H1 (cell line): ENCODE results near the gene GPER1. TPM values are rescaled to one million over a fixed set of nuclear protein-coding genes. Genes with fewer than 3 reads are reported as not detected.

Experiments used
- CTCF ChIA-PET: fragments of 300-600 bp; sonication (Branson Sonifier 250); formaldehyde crosslinking; loops from one replicate; lab custom pipeline; 2021; ENCODE audit not compliant: partially characterized antibody; lab: Charles Lee
- POLR2A ChIA-PET: fragments of 300-600 bp; sonication (Branson Sonifier 250); formaldehyde crosslinking; loops from one replicate; lab custom pipeline; 2021; ENCODE audit warnings: inconsistent platforms; ENCODE audit not compliant: partially characterized antibody; lab: Charles Lee
- DNase-seq, 2 experiments: peaks; one replicate each; pipeline versions ENCODE4 v3.0.0 to v3.0.0-alpha.2; 2010 to 2022; ENCODE audit warnings: low spot score in 2 of 2, low read depth in 1 of 2, mixed read lengths in 1 of 2
- FAIRE-seq: peaks from 2 replicates; lab custom pipeline; 2011; peaks lifted over from hg19 to GRCh38; lab: Jason Lieb, UNC
- H2AFZ ChIP-seq: 2 replicates; pipeline ENCODE4 v1.8.1; 2012; ENCODE audit warnings: low read length, inconsistent platforms
- H2AK5ac ChIP-seq: 2 replicates; pipeline ENCODE4 v1.6.1; 2013; ENCODE audit warnings: low read depth, low read length
- H2BK120ac ChIP-seq: replicated peaks from 2 replicates; pipeline ENCODE3; 2013; ENCODE audit warnings: low read depth, low read length, inconsistent platforms
- H2BK12ac ChIP-seq: 2 replicates; pipeline ENCODE4 v1.6.1; 2013; ENCODE audit warnings: low read depth, low read length
- H2BK15ac ChIP-seq: 2 replicates; pipeline ENCODE4 v1.6.1; 2013; ENCODE audit warnings: low read length
- H2BK20ac ChIP-seq: 2 replicates; pipeline ENCODE4 v1.6.1; 2013; ENCODE audit warnings: low read length
- H2BK5ac ChIP-seq: 2 replicates; pipeline ENCODE4 v1.6.1; 2013; ENCODE audit warnings: low read depth, low read length
- H3K14ac ChIP-seq: 2 replicates; pipeline ENCODE4 v1.6.1; 2013; ENCODE audit warnings: inconsistent platforms; ENCODE audit not compliant: insufficient read length
- H3K18ac ChIP-seq: 2 replicates; pipeline ENCODE4 v1.6.1; 2013; ENCODE audit warnings: low read length; ENCODE audit errors: extremely low read depth
- H3K23ac ChIP-seq: 2 replicates; pipeline ENCODE4 v1.6.1; 2013; ENCODE audit warnings: inconsistent platforms; ENCODE audit not compliant: insufficient read length
- H3K23me2 ChIP-seq: 2 replicates; pipeline ENCODE4 v1.6.1; 2013; ENCODE audit warnings: low read depth, low read length
- H3K27ac ChIP-seq: 2 replicates; pipeline ENCODE4 v1.6.1; 2011; ENCODE audit warnings: low read depth, low read length, inconsistent platforms
- H3K27me3 ChIP-seq, 4 experiments: replicated peaks in 1 of 4; 1 replicate in 1 of 4; 2 replicates in 3 of 4; pipeline versions ENCODE4 v1.6.1 to v1.8.1; 2011 to 2013; ENCODE audit warnings: low read length in 3 of 4, mild to moderate bottlenecking in 3 of 4, inconsistent platforms in 2 of 4, mixed read lengths in 2 of 4, moderate library complexity in 1 of 4; ENCODE audit not compliant: control insufficient read depth in 3 of 4, insufficient read depth in 3 of 4; ENCODE audit errors: extremely low read depth in 1 of 4
- H3K36me3 ChIP-seq, 4 experiments: 2 replicates each; pipeline versions ENCODE4 v1.6.1 to v1.8.1; 2011 to 2013; ENCODE audit warnings: mild to moderate bottlenecking in 4 of 4, low read length in 3 of 4, moderate library complexity in 2 of 4, control low read depth in 1 of 4, inconsistent platforms in 1 of 4; ENCODE audit not compliant: insufficient read depth in 4 of 4, control insufficient read depth in 2 of 4
- H3K4ac ChIP-seq: replicated peaks from 2 replicates; pipeline ENCODE3; 2013; ENCODE audit warnings: low read length, low read depth, mixed read lengths, inconsistent platforms; ENCODE audit not compliant: insufficient read length
- H3K4me1 ChIP-seq, 4 experiments: replicated peaks in 1 of 4; 1 replicate in 1 of 4; 2 replicates in 3 of 4; pipeline versions ENCODE4 v1.6.1 to v1.8.1; 2011 to 2013; ENCODE audit warnings: low read length in 3 of 4, inconsistent platforms in 2 of 4, mixed read lengths in 1 of 4; ENCODE audit not compliant: insufficient read depth in 4 of 4, control insufficient read depth in 3 of 4
- H3K4me2 ChIP-seq, 2 experiments: 2 replicates each; pipeline versions ENCODE4 v1.6.1 to v1.8.1; 2011 to 2013; ENCODE audit warnings: low read depth in 2 of 2, low read length in 2 of 2, control low read depth in 1 of 2, inconsistent platforms in 1 of 2, mild to moderate bottlenecking in 1 of 2; ENCODE audit not compliant: insufficient read depth in 1 of 2
- H3K4me3 ChIP-seq, 4 experiments: fragments of 200-600, 300-600 bp in 1 of 4; sonication (generic), shearing (Covaris generic), sonication (Bioruptor Twin) in 1 of 4; 2 replicates each; pipeline versions ENCODE4 v1.5.1 to v1.8.1; 2011 to 2016; ENCODE audit warnings: low read length in 4 of 4, low read depth in 3 of 4, control low read depth in 2 of 4, inconsistent platforms in 2 of 4, mild to moderate bottlenecking in 2 of 4, mixed read lengths in 1 of 4, moderate library complexity in 1 of 4; ENCODE audit not compliant: insufficient read depth in 2 of 4; ENCODE audit errors: extremely low read depth in 1 of 4
- H3K56ac ChIP-seq: replicated peaks from 2 replicates; pipeline ENCODE3; 2013; ENCODE audit warnings: low read depth, mild to moderate bottlenecking, mixed read lengths, low read length, inconsistent platforms; ENCODE audit not compliant: insufficient read length
- H3K79me1 ChIP-seq: 2 replicates; pipeline ENCODE4 v1.6.1; 2013; ENCODE audit warnings: low read depth, low read length, control low read depth
- H3K79me2 ChIP-seq, 2 experiments: 2 replicates each; pipeline versions ENCODE4 v1.6.1 to v1.8.1; 2012 to 2013; ENCODE audit warnings: low read length in 2 of 2, mild to moderate bottlenecking in 2 of 2, inconsistent platforms in 1 of 2; ENCODE audit not compliant: insufficient read depth in 2 of 2, control insufficient read depth in 1 of 2
- H3K9ac ChIP-seq, 4 experiments: replicated peaks in 1 of 4; 1 replicate in 1 of 4; 2 replicates in 3 of 4; pipeline versions ENCODE4 v1.6.1 to v1.8.1; 2011 to 2013; ENCODE audit warnings: low read depth in 3 of 4, low read length in 3 of 4, control low read depth in 2 of 4, mild to moderate bottlenecking in 2 of 4, moderate library complexity in 2 of 4, inconsistent platforms in 1 of 4; ENCODE audit errors: extremely low read depth in 1 of 4
- H3K9me3 ChIP-seq, 2 experiments: 2 replicates each; pipeline versions ENCODE4 v1.6.1 to v1.8.1; 2012 to 2013; ENCODE audit warnings: mild to moderate bottlenecking in 2 of 2, moderate library complexity in 2 of 2, control low read depth in 1 of 2, inconsistent platforms in 1 of 2, low read depth in 1 of 2, low read length in 1 of 2, mixed read lengths in 1 of 2; ENCODE audit not compliant: insufficient read depth in 2 of 2
- H4K20me1 ChIP-seq, 2 experiments: replicated peaks in 1 of 2; 2 replicates each; pipeline versions ENCODE3 to v1.8.1; 2011 to 2013; ENCODE audit warnings: inconsistent platforms in 2 of 2, low read length in 2 of 2, mild to moderate bottlenecking in 1 of 2; ENCODE audit not compliant: insufficient read depth in 2 of 2, control insufficient read depth in 1 of 2
- H4K5ac ChIP-seq: 2 replicates; pipeline ENCODE4 v1.6.1; 2013; ENCODE audit warnings: low read length, low read depth, mixed read lengths, inconsistent platforms; ENCODE audit not compliant: insufficient read length
- H4K8ac ChIP-seq: 2 replicates; pipeline ENCODE4 v1.8.0; 2013; ENCODE audit warnings: mild to moderate bottlenecking, moderate library complexity, low read length, inconsistent platforms; ENCODE audit not compliant: insufficient read depth; ENCODE audit errors: extremely low read depth
- H4K91ac ChIP-seq: replicated peaks from 2 replicates; pipeline ENCODE3; 2013; ENCODE audit warnings: low read length, mixed read lengths, inconsistent platforms; ENCODE audit not compliant: insufficient read length
- CBX8 ChIP-seq: fragments of 300-800, 300-1000 bp; sonication (generic); IDR thresholded peaks from 2 replicates; pipeline ENCODE4 v1.7.1; 2016; ENCODE audit warnings: low read depth, low read length, borderline replicate concordance
- GTF2F1 ChIP-seq: IDR thresholded peaks from 2 replicates; pipeline ENCODE4 v1.6.1; 2012; ENCODE audit warnings: low read depth, low read length, improper control_type of control experiment, borderline replicate concordance
- SP4 ChIP-seq: IDR thresholded peaks from 2 replicates; pipeline ENCODE4 v1.6.1; 2012; ENCODE audit warnings: low read length, inconsistent platforms
- ZNF274 ChIP-seq: IDR thresholded peaks from 2 replicates; pipeline ENCODE4 v1.7.0; 2012; ENCODE audit warnings: low read length, borderline replicate concordance; ENCODE audit errors: extremely low read depth
- WGBS, 2 experiments: shearing (Covaris generic) in 1 of 2; methylation state at CpG; one replicate each; pipeline versions ENCODE4 v1.1.6 to v1.1.7; 2013 to 2015; ENCODE audit warnings: low lambda C conversion rate in 2 of 2, mixed read lengths in 2 of 2, inconsistent platforms in 1 of 2, low coverage in 1 of 2, missing lambda C conversion rate in 1 of 2; ENCODE audit not compliant: insufficient replicate concordance in 2 of 2, insufficient coverage in 1 of 2, insufficient read length in 1 of 2; ENCODE audit errors: extremely low coverage in 1 of 2, missing lambda C conversion rate in 1 of 2; 5-methylcytosine and 5-hydroxymethylcytosine counted together
- polyA plus RNA-seq, 7 experiments: library from polyadenylated mRNA; depleted of rRNA in 3 of 7; stranded (reverse) in 5 of 7; unstranded in 2 of 7; fragments of >200 nt in 5 of 7; fragments of 200-250 nt in 2 of 7; gene quantifications; 1 replicate in 5 of 7; 2 replicates in 1 of 7; 4 replicates in 1 of 7; pipeline versions ENCODE4 v1.2.1 to v1.2.3, GENCODE V29; 2011 to 2013; ENCODE audit warnings: missing spikeins in 2 of 7, mixed read lengths in 2 of 7
- total RNA-seq: library from RNA; stranded (reverse); fragmentation: NEBNext Ultra II Directional; extraction: Animal tissue kit (Norgen Biotek cat#: 25700); gene quantifications from 2 replicates; pipeline ENCODE4 v1.2.1, GENCODE V29; 2021
- TF ChIP-seq, protein P1 (sequence below): IDR thresholded peaks from 2 replicates; pipeline ENCODE4 v1.6.1; 2011; ENCODE audit warnings: low read depth, mild to moderate bottlenecking, low read length; ENCODE audit not compliant: insufficient read depth

GPER1 gene
- total and polyA plus RNA-seq, 2 of the 8 experiments (the other 6 are each of a cell fraction or from before 2014, with no cell fraction given) = 0.24 to 0.47 TPM

DNA sequence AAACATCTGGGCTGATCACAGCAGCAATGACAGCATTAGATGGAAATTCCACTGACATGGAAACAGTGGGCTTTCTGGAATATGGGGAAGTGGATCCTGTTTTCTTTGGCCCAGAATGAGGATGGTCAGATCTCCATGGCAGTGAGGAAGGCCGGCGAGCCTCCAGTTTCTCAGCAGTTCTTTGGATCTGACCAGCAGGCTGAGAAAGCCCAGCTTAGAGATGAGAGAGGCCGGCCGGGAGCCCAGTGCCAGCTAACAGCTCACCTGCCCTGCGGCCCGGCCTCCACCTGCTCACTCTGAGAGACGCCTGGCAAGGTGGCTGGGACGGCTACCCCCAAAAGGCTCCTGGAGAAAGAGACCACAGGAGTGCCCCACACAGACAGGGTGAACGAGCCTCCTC is 24.2 kb downstream of the GPER1 start:
- Histone ChIP-seq H2BK15ac (no peak overlapping the region), H3K56ac (no peak overlapping the region), H4K5ac (no peak overlapping the region), H3K23me2 (no peaks in the 10 kb centered on the region), H3K36me3 (no peaks in the 10 kb centered on the region), H3K27me3 (no peaks in the 10 kb centered on the region), H4K8ac (0 out of 2 replicates have a peak overlapping the region, but pooled peaks have one; percentile 68), H3K23ac (no peak overlapping the region), H3K14ac (no peak overlapping the region), H2BK120ac (no peak overlapping the region), H3K4ac (no peak overlapping the region), H3K18ac (no peak overlapping the region), H4K91ac (no peak overlapping the region), H2BK12ac (no peak overlapping the region), H2BK20ac (no peak overlapping the region), H3K4me1 (no peaks in the 10 kb centered on the region), H3K79me2 (peaks cover 0 to 6% of the 10 kb centered on the region in 2 experiments; a peak in 1 of 4 replicates), H3K79me1 (peaks cover 11% of the 10 kb centered on the region), H4K20me1 (peaks cover 0 to 8% of the 10 kb centered on the region in 2 experiments), H3K9me3 (no peaks in the 10 kb centered on the region; a peak in 1 of 4 replicates), H3K4me3 (no peak overlapping the region), H2BK5ac (no peak overlapping the region), H2AFZ (no peak overlapping the region), H2AK5ac (no peak overlapping the region), H3K27ac (no peak overlapping the region), H3K9ac (no peak overlapping the region), H3K4me2 (no peak overlapping the region)
- POLR2A ChIA-PET = no interaction called here
- WGBS, 2 experiments = 94% methylated on average over 9 of the region's 9 CpGs; no CpG with 5 or more reads in 1 of the 2 experiments
- CTCF ChIA-PET = interaction anchor here (0.8 to 2.4 kb wide), 4 partner anchors 10 to 37 kb away, joined by 4 to 6 read pairs (median 4); partner anchors contain the start of gene GPER1
- FAIRE-seq (no peak), DNase-seq (no peak)
- no peak for TF ChIP-seq GTF2F1
- no peak for TF ChIP-seq ZNF274
- no peak for TF ChIP-seq SP4
- no peak for TF ChIP-seq CBX8
- TF ChIP-seq, protein P1, sequence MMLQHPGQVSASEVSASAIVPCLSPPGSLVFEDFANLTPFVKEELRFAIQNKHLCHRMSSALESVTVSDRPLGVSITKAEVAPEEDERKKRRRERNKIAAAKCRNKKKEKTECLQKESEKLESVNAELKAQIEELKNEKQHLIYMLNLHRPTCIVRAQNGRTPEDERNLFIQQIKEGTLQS = no peak
